GM12801 (cell line): ENCODE data around the gene PPP2R2D.

Experiments
- CTCF ChIP-seq: IDR thresholded peaks from one replicate; pipeline ENCODE4 v1.5.1; 2011; ENCODE audit warnings: control low read depth; ENCODE audit not compliant: insufficient read length; ENCODE audit errors: extremely low read depth

Gene PPP2R2D

GRCh38 chr10:131912620-131913019 lies 11.8 kb downstream of the PPP2R2D start:
- no peak for TF ChIP-seq CTCF

- no peak for TF ChIP-seq CTCF
These were observed 14.7 kb downstream of the PPP2R2D start for GRCh38 chr10:131915484-131915883.

DNA sequence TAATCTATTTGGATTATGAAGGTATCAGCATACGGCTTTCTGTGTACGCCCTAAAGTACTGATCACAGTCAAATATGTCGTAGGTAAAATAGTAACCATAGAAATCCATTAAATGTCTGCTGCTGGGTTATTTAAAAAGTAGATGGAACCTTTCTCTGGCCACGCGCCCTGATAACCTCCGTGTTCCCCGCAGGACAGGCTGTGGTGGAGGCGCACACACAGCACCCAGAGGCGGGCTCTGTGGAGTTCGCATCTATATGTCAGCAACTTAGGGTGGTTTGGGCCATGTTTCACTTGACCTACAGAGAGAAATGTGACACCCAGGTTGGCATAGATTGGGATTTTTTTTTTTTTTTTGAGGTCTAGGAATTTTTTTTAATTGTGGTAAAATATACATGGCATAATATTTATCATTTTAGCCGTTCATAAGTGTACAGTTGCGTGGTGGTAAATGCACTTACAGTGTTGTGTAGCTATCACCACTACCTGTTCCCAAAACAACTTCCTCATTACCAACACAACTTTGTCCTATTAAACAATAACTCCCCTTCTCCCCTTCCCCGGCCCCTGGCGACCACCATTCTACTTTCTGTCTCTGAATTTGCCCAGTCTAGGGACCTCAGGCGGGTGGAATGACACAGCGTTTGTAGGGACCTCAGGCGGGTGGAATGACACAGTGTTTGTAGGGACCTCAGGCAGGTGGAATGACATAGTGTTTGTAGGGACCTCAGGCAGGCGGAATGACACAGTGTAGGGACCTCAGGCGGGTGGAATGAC lies 15.4 kb downstream of the PPP2R2D start:
- TF ChIP-seq CTCF = no peak

DNA sequence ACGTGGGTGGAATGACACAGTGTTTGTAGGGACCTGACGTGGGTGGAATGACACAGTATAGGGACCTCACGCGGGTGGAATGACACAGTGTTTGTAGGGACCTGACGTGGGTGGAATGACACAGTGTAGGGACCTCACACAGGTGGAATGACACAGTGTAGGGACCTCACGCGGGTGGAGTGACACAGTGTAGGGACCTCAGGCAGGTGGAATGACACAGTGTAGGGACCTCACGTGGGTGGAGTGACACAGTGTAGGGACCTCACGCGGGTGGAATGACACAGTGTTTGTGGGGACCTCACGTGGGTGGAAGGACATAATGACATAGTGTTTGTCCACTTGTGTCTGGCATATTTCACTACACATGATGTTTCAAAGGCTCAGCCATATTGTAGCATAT lies 19.3 kb downstream of the PPP2R2D start:
- TF ChIP-seq CTCF = no peak

DNA sequence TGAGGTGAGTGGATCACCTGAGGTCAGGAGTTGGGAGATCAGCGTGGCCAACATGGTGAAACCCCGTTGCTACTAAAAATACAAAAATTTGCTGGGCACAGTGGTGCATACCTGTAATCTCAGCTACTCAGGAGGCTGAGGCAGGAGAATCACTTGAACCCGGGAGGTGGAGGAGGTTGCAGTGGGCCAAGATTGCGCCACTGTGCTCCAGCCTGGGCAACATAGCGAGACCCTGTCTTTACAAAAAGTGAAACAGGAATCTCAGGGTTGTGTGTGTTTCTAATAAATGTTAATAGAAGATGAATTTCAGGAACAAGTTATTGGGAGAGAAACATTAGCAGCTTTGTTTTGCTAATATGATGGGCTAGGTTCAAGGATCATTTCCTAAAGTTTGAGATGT lies 19.9 kb downstream of the PPP2R2D start:
- TF ChIP-seq CTCF = no peak

DNA sequence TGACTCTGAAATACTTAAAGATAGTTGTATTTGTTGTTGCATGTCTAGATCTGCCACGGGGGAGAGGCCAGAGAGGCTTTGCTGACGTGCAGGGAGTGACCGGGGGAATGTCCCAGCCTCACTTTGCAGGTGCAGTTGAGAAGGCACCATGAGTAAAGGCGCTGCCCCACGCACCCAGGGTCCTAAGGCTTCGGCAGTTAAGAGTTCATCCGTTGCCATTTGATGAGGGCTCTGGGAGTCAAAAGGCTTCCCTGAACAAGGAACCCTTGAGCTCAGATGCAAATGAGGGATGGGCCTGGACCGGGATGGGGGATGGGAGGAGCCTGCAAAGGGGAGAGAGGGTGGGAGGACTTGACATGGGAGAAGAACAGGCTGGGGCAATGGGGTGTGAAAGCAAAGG lies 20.4 kb downstream of the PPP2R2D start:
- TF ChIP-seq CTCF = no peak

DNA sequence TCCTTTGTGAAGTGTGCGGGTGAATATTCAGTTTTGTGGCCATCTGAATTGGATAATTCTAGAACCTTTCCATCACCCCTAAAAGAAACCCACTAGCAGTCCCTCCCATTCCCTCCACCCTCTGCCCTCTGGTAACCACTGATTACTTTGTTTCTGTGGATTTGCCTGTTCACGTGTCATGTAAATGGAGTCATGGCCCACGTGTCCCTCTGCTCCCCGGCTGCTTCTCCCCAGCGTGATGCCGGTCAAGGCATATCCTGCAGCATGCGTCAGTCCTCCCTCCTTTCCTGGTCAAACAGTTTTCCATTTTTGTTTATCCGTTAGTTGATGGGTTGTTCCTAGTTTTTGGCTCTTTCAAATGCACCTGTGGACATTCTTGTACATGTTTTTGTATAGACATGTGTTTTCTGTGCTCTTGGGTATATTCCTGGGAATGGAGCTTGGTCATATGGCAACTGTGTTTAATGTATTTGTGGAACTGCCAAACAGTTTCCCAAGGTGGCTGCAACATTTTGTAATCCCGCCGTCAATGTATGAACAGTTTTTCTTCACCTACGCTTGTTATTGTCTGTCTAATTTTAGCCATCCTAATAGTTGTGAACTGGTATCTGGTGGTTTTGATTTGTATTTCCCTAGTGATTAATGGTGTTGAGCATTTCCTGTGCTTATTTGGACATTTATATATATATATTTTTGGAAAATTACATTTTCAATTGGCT lies 22.4 kb downstream of the PPP2R2D start:
- TF ChIP-seq CTCF = no peak
